DOHH2 (cell line): ENCODE results near the gene B4GALT5.
"Not testable (repeated sequence)": the region's sequence is repeated elsewhere in the genome, so short reads cannot be mapped to it uniquely, and the experiment has no call there.

Experiments
- CTCF ChIP-seq: fragments of 200-600 bp; sonication (generic); IDR thresholded peaks from one replicate; pipeline ENCODE4 v1.5.1; 2014; ENCODE audit warnings: antibody characterized with exemption, mild to moderate bottlenecking, low read depth, low read length; ENCODE audit not compliant: poor library complexity, severe bottlenecking
- EZH2phosphoT487 ChIP-seq: fragments of 200-600 bp; sonication (generic); IDR thresholded peaks from 2 replicates; pipeline ENCODE4 v1.6.1; 2017; ENCODE audit warnings: borderline replicate concordance, mild to moderate bottlenecking, antibody characterized with exemption, low read length, moderate library complexity, mixed read lengths

GRCh38 chr20:49761888-49762287, 48.2 kb upstream of the B4GALT5 start:
- TF ChIP-seq CTCF, EZH2phosphoT487: not testable (repeated sequence)
